K562 (cell line): ENCODE results near the gene CEP162. TPM values are rescaled to one million over a fixed set of nuclear protein-coding genes. Genes with fewer than 3 reads are reported as not detected.

ENCODE experiments used
- ATAC-seq: fragments of 200-7000 bp; cut with Tn5 transposase; 3 replicates; pipeline ENCODE4 v1.9.1; 2020; ENCODE audit warnings: moderate library complexity
- BruUV-seq: library from RNA; stranded (reverse); fragments of 400-500 nt; replicated peaks from 2 replicates; lab custom pipeline; 2021; lab: Mats Ljungman, UMichigan
- CTCF ChIA-PET: fragments of 300-600 bp; formaldehyde crosslinking; extraction: SDS; loops from one replicate; lab custom pipeline; 2021; ENCODE audit warnings: low intra/inter-chr PET ratio; lab: Yijun Ruan, JAX
- POLR2A ChIA-PET: fragments of 300-600, 350-650 bp; sonication (Branson Sonifier 250); formaldehyde crosslinking; extraction: SDS; loops from one replicate; lab custom pipeline; 2021; ENCODE audit warnings: antibody characterized with exemption, inconsistent platforms; lab: Yijun Ruan, JAX
- DNase-seq, 4 experiments: peaks; one replicate each; pipeline versions ENCODE4 v3.0.0 to v3.0.0-alpha.2; 2011 to 2018; ENCODE audit warnings: low spot score in 3 of 4, mixed read lengths in 3 of 4; ENCODE audit errors: extremely low read depth in 1 of 4
- FAIRE-seq: peaks from 2 replicates; lab custom pipeline; 2011; peaks lifted over from hg19 to GRCh38; lab: Jason Lieb, UNC
- H2AFZ ChIP-seq: 2 replicates; pipeline ENCODE4 v1.6.0; 2011; ENCODE audit warnings: low read depth, low read length, control low read depth, inconsistent platforms
- H3K27ac ChIP-seq: fragments of 200-600 bp; 3 replicates; pipeline ENCODE4 v1.8.0; 2011; ENCODE audit warnings: low read depth, mild to moderate bottlenecking, control low read depth, inconsistent platforms, low read length, moderate library complexity, mixed read lengths; ENCODE audit errors: extremely low read depth
- H3K27me3 ChIP-seq, 2 experiments: fragments of 300-600 bp in 1 of 2; 2 replicates in 1 of 2; 3 replicates in 1 of 2; pipeline versions ENCODE4 v1.6.0 to v1.8.0; 2011; ENCODE audit warnings: inconsistent platforms in 2 of 2, low read length in 2 of 2, mild to moderate bottlenecking in 1 of 2, mixed read lengths in 1 of 2, moderate library complexity in 1 of 2; ENCODE audit not compliant: control insufficient read depth in 2 of 2, insufficient read depth in 2 of 2
- H3K36me3 ChIP-seq: fragments of 300-600 bp; 3 replicates; pipeline ENCODE4 v1.8.0; 2011; ENCODE audit warnings: mild to moderate bottlenecking, low read length, inconsistent platforms; ENCODE audit not compliant: control insufficient read depth, insufficient read depth
- H3K4me1 ChIP-seq, 2 experiments: fragments of 200-600 bp in 1 of 2; replicated peaks in 1 of 2; 2 replicates in 1 of 2; 3 replicates in 1 of 2; pipeline versions ENCODE4 v1.5.1 to v1.8.0; 2011; ENCODE audit warnings: inconsistent platforms in 2 of 2, low read length in 2 of 2, mild to moderate bottlenecking in 1 of 2, mixed read lengths in 1 of 2, moderate library complexity in 1 of 2; ENCODE audit not compliant: control insufficient read depth in 2 of 2, insufficient read depth in 2 of 2
- H3K4me2 ChIP-seq: 2 replicates; pipeline ENCODE4 v1.6.1; 2011; ENCODE audit warnings: low read length, control low read depth, inconsistent platforms, mixed read lengths; ENCODE audit not compliant: insufficient read depth
- H3K4me3 ChIP-seq: fragments of 200-600 bp; sonication (generic), shearing (Covaris generic); 2 replicates; pipeline ENCODE4 v1.5.1; 2016; ENCODE audit warnings: control low read depth, inconsistent platforms
- H3K79me2 ChIP-seq: fragments of 200-600 bp; 3 replicates; pipeline ENCODE4 v1.8.0; 2011; ENCODE audit warnings: low read length, inconsistent platforms; ENCODE audit not compliant: control insufficient read depth, insufficient read depth
- H3K9ac ChIP-seq, 2 experiments: 2 replicates each; pipeline versions ENCODE4 v1.6.0 to v1.6.1; 2011; ENCODE audit warnings: low read depth in 2 of 2, low read length in 2 of 2, control low read depth in 1 of 2, inconsistent platforms in 1 of 2, mild to moderate bottlenecking in 1 of 2, mixed read lengths in 1 of 2; ENCODE audit not compliant: insufficient read depth in 1 of 2
- H3K9me1 ChIP-seq: one replicate; pipeline ENCODE4 v1.6.0; 2011; ENCODE audit warnings: inconsistent platforms, mild to moderate bottlenecking, low read length, moderate library complexity; ENCODE audit not compliant: control insufficient read depth, insufficient read depth
- H3K9me3 ChIP-seq: replicated peaks from 2 replicates; pipeline ENCODE4 v1.5.1; 2011; ENCODE audit warnings: low read depth, low read length, inconsistent platforms; ENCODE audit not compliant: control insufficient read depth, insufficient read depth
- H4K20me1 ChIP-seq: replicated peaks from 2 replicates; pipeline ENCODE4 v1.6.1; 2011; ENCODE audit warnings: low read length, inconsistent platforms, mixed read lengths; ENCODE audit not compliant: control insufficient read depth, insufficient read depth
- ADNP ChIP-seq: fragments of 200-800 bp; sonication (Bioruptor generic); IDR thresholded peaks from 2 replicates; pipeline ENCODE4 v1.6.1; 2016; ENCODE audit warnings: missing genetic modification characterization, missing compliant biosample characterization
- ESRRA ChIP-seq: fragments of 450-650 bp; IDR thresholded peaks from 2 replicates; pipeline ENCODE4 v1.6.1; 2014; ENCODE audit warnings: low read depth, mild to moderate bottlenecking, moderate library complexity, borderline replicate concordance
- GTF2A2 ChIP-seq: IDR thresholded peaks from 2 replicates; pipeline ENCODE4 v1.6.1; 2016; ENCODE audit warnings: mild to moderate bottlenecking, missing genetic modification characterization, missing compliant biosample characterization
- NFATC3 ChIP-seq: fragments of 450-650 bp; IDR thresholded peaks from 2 replicates; pipeline ENCODE4 v1.6.1; 2017; ENCODE audit warnings: mild to moderate bottlenecking
- NR3C1 ChIP-seq: sonication (generic); formaldehyde crosslinking; IDR thresholded peaks from 2 replicates; pipeline ENCODE4 v1.8.1; 2022; ENCODE audit warnings: missing genetic modification reagents
- RAD51 ChIP-seq: fragments of 450-650 bp; IDR thresholded peaks from 2 replicates; pipeline ENCODE4 v1.7.1; 2016; ENCODE audit warnings: low read depth, mild to moderate bottlenecking, borderline replicate concordance
- RFX1 ChIP-seq: fragments of 450-650 bp; IDR thresholded peaks from 2 replicates; pipeline ENCODE4 v1.6.1; 2016; ENCODE audit warnings: mild to moderate bottlenecking, moderate library complexity
- THRA ChIP-seq: fragments of 450-650 bp; IDR thresholded peaks from 2 replicates; pipeline ENCODE4 v1.6.1; 2017; ENCODE audit warnings: mild to moderate bottlenecking, moderate library complexity
- ZNF24 ChIP-seq: fragments of 450-650 bp; IDR thresholded peaks from 2 replicates; pipeline ENCODE4 v1.6.1; 2016
- ZNF277 ChIP-seq: fragments of 250-450 bp; sonication (Bioruptor Pico); IDR thresholded peaks from 2 replicates; pipeline ENCODE4 v1.8.0; 2022; ENCODE audit warnings: inconsistent platforms, mild to moderate bottlenecking, moderate library complexity, borderline replicate concordance
- ZNF280B ChIP-seq: fragments of 250-450 bp; sonication (Bioruptor Pico); IDR thresholded peaks from 2 replicates; pipeline ENCODE4 v1.5.1; 2021; ENCODE audit warnings: mild to moderate bottlenecking
- ZNF444 ChIP-seq: fragments of 250-450 bp; sonication (Bioruptor Pico); IDR thresholded peaks from 2 replicates; pipeline ENCODE4 v1.4.0; 2020; ENCODE audit warnings: mild to moderate bottlenecking, moderate library complexity
- ZNF518B ChIP-seq: fragments of 250-450 bp; sonication (Bioruptor Pico); IDR thresholded peaks from 2 replicates; pipeline ENCODE4 v1.5.0; 2021; ENCODE audit warnings: mild to moderate bottlenecking, moderate library complexity
- ZNF696 ChIP-seq: fragments of 250-450 bp; sonication (Bioruptor Pico); conservative IDR thresholded peaks from 2 replicates; pipeline ENCODE4 v1.4.0; 2020; ENCODE audit warnings: mild to moderate bottlenecking, moderate library complexity
- WGBS: fragments of 100-300 bp; shearing (Covaris generic); methylation state at CpG from one replicate; pipeline ENCODE4 v1.1.6; 2016; ENCODE audit warnings: low coverage, mixed read lengths; ENCODE audit not compliant: insufficient coverage; ENCODE audit errors: missing lambda C conversion rate; 5-methylcytosine and 5-hydroxymethylcytosine counted together
- in situ Hi-C: fragments of 300-500 bp; cut with MboI; formaldehyde crosslinking; loops from 4 replicates; pipeline ENCODE4 v1.15.0; 2018; ENCODE audit warnings: inconsistent platforms, mixed read lengths
- intact Hi-C: fragments of 100-400 bp; cut with micrococcal nuclease; formaldehyde crosslinking; loops from 2 replicates; pipeline ENCODE4 v1.14.2; 2022
- polyA plus RNA-seq, 8 experiments: library from polyadenylated mRNA; depleted of rRNA in 4 of 8; stranded (reverse) in 5 of 8; unstranded in 3 of 8; fragments of >200 nt; fragmentation: Nextera tagmentation in 2 of 8; fragmentation: Illumina TruSeq in 1 of 8; extraction: Ambion mirVana in 2 of 8; extraction: Trizol in 1 of 8; gene quantifications; 2 replicates each; pipeline versions ENCODE4 v1.2.1 to v1.2.3, GENCODE V29; 2011 to 2014; ENCODE audit warnings: inconsistent platforms in 1 of 8, missing spikeins in 1 of 8
- total RNA-seq, 7 experiments: library from RNA; depleted of rRNA in 6 of 7; stranded (reverse); fragments of >200 nt in 6 of 7; fragmentation: Illumina TruSeq in 2 of 7; extraction: Trizol in 2 of 7; gene quantifications; 2 replicates each; pipeline versions ENCODE4 v1.2.1 to v1.2.3, GENCODE V29; 2011 to 2021; ENCODE audit warnings: low replicate concordance in 1 of 7

The CEP162 gene
- total and polyA plus RNA-seq, 9 of the 15 experiments (the other 6 are each of a cell fraction or from before 2014, with no cell fraction given), result 3.9 to 8.6 (median 6.7) TPM

GRCh38 chr6:84156306-84156705 lies 71.1 kb downstream of the CEP162 start:
- ATAC-seq (no peak), FAIRE-seq (no peak), DNase-seq (no peak)
- H3K27ac ChIP-seq, result no peak overlapping the region
- H3K9me3 ChIP-seq, result no peaks in the 10 kb centered on the region
- H3K36me3 ChIP-seq, result peaks cover 12% of the 10 kb centered on the region; the same call in 1 of the 3 replicates
- ChIA-PET CTCF (no interaction called here), POLR2A (no interaction called here)
- H4K20me1 ChIP-seq, result no peaks in the 10 kb centered on the region
- no peaks in the 10 kb centered on the region for H3K9me1 ChIP-seq
- 84% methylated on average over 4 of the region's 4 CpGs for WGBS
- no peak overlapping the region for H3K4me3 ChIP-seq
- no peaks in the 10 kb centered on the region for H3K27me3 ChIP-seq
- H3K79me2 ChIP-seq, result no peaks in the 10 kb centered on the region
- no peaks in the 10 kb centered on the region; a peak in 1 of 5 replicates for H3K4me1 ChIP-seq
- H3K4me2 ChIP-seq, result no peak overlapping the region
- TF ChIP-seq GTF2A2 (tag) (no peak), ZNF280B (no peak), ZNF518B (no peak), THRA (no peak), NR3C1 (no peak), ADNP (tag) (no peak), RAD51 (no peak), ZNF24 (no peak), RFX1 (no peak), ESRRA (no peak), NFATC3 (no peak), ZNF277 (CRISPR knock-in tag) (no peak), ZNF696 (CRISPR knock-in tag) (no peak), ZNF444 (CRISPR knock-in tag) (no peak)
- H3K9ac ChIP-seq, result no peak overlapping the region
- no TSS peak for BruUV-seq
- intact Hi-C loops (no loop called here), in situ Hi-C loops (no loop called here)
- no peak overlapping the region for H2AFZ ChIP-seq
